ENCODE data around the gene ZNF764. TPM values are rescaled to one million over a fixed set of nuclear protein-coding genes. Genes with fewer than 3 reads are reported as not detected.

Gene ZNF764
- total and polyA plus RNA-seq, 7 experiments from 2014 or later = 4.5 to 20.9 (median 18.1) TPM

- no peaks in the 10 kb centered on the region for H3K9me3 ChIP-seq (ENCODE audit: control insufficient read depth in 2 of 3, low read length in 3 of 3)
- Mint-ChIP-seq H3K9me3 (peaks cover 0 to 1% (median 0%) of the 10 kb centered on the region in 11 donors), H3K4me1 (peaks cover 22 to 62% (median 48%) of the 10 kb centered on the region in 7 donors), H3K36me3 (peaks cover 0 to 9% (median 0%) of the 10 kb centered on the region in 5 donors), H3K27me3 (no peaks in the 10 kb centered on the region), H3K27ac (peak overlapping the region in 4 of 9 donors; percentile 48 to 99 (median 88)), H3K4me3 (peak overlapping the region in 5 of 10 donors; percentile 45 to 91 (median 59))
- CTCF ChIA-PET = no interaction called here
- intact Hi-C loops (cut with micrococcal nuclease) = no loop called here
- peak overlapping the region; percentile 98 for H3K27ac ChIP-seq (ENCODE audit: low read depth, low read length)
- peaks cover 0 to 20% (median 0%) of the 10 kb centered on the region in 3 experiments for H3K36me3 ChIP-seq (ENCODE audit: control insufficient read depth in 2 of 3, insufficient read depth in 3 of 3, low read length in 3 of 3)
- ATAC-seq (no peak), DNase-seq (no peak)
- peaks cover 8 to 18% of the 10 kb centered on the region in 2 donors for H3K4me1 ChIP-seq (ENCODE audit: control insufficient read depth in 2 of 2, insufficient read depth in 2 of 2, low read length in 2 of 2)
- H3K27me3 ChIP-seq (ENCODE audit: control insufficient read depth in 2 of 2, insufficient read depth in 2 of 2, low read length in 2 of 2) = no peaks in the 10 kb centered on the region
- POLR2A ChIA-PET = interaction anchor here (0.5 kb wide), 1 partner anchor 39 kb away, joined by 3 read pairs; no protein-coding TSS in a partner anchor
- no peak overlapping the region for H3K4me3 ChIP-seq (ENCODE audit: low read length)
These were observed 25.7 kb downstream of the ZNF764 start for GRCh38 chr16:30532285-30533145.

DNA sequence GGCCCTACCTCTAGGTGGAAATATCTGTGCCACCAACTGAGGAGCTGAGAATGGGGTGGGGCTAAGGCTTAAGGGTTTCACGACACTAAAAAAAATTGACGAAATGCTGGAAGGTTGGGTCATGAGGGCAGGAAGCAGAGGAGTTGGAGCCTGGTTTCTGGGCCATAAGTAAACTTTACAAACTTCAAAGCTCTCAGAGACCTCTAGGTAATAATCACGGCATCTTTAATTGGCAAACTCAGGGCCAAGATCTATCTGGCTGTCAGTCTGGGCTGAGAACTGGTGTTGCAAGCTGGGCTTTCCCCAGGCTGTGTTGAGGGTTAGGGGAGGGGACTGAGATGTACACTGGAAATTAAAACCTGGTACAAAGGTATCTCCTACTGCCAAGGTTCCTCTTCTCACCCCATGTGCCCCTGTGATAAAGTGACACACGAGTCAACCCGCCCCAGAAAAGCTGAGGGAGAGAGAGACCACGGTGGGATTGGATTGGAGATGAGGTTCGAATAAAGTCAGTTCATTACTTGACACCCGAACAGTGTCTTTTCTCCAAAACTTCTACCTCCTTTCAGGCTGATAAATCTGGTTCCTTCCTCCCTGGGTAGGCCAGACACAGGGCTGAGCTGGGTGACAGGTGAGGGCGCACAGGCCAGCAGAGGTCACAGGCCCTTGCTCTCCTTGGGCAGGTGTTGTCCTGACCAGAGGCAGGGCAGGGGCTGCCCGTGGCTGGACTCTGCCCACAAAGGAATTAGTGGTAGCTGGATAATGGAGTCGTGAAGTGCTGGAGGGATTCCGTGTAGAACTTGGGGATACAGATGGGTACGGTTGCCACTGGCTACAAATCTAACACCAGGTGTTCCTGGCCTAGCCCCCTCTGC lies 27.8 kb downstream of the ZNF764 start:
- H3K27ac Mint-ChIP-seq = peak overlapping the region in 8 of 9 donors; percentile 23 to 88 (median 72)
- DNase-seq (peak in 4 of 9 donors; percentile 22 to 37 (median 32)), ATAC-seq (no peak)
- no peak overlapping the region for H3K4me3 ChIP-seq (ENCODE audit: low read length)
- peaks cover 10 to 48% (median 41%) of the 10 kb centered on the region in 7 donors for H3K4me1 Mint-ChIP-seq
- CTCF ChIA-PET = interaction anchor here (1.0 kb wide), 1 partner anchor 27 kb away, joined by 4 read pairs; the partner anchor contains the start of gene ZNF764
- H3K4me1 ChIP-seq (ENCODE audit: control insufficient read depth in 2 of 2, insufficient read depth in 2 of 2, low read length in 2 of 2) = peaks cover 0 to 10% of the 10 kb centered on the region in 2 donors
- H3K36me3 ChIP-seq (ENCODE audit: control insufficient read depth in 2 of 3, insufficient read depth in 3 of 3, low read length in 3 of 3) = peaks cover 0 to 25% (median 0%) of the 10 kb centered on the region in 3 experiments
- H3K27me3 ChIP-seq (ENCODE audit: control insufficient read depth in 2 of 2, insufficient read depth in 2 of 2, low read length in 2 of 2) = no peaks in the 10 kb centered on the region
- POLR2A ChIA-PET = interaction anchor here (0.9 to 4.5 kb wide), 7 partner anchors 19 to 128 kb away, joined by 3 to 29 read pairs (median 3); partner anchors contain the start of genes DCTPP1, ZNF688, ZNF689 and ZNF764
- peak overlapping the region; percentile 27 for H3K27ac ChIP-seq (ENCODE audit: low read depth, low read length)
- peaks cover 0 to 1% (median 0%) of the 10 kb centered on the region in 5 donors for H3K36me3 Mint-ChIP-seq
- H3K27me3 Mint-ChIP-seq = no peaks in the 10 kb centered on the region
- intact Hi-C loops (cut with micrococcal nuclease) = no loop called here
- H3K9me3 Mint-ChIP-seq = peaks cover 0 to 2% (median 0%) of the 10 kb centered on the region in 11 donors
- H3K9me3 ChIP-seq (ENCODE audit: control insufficient read depth in 2 of 3, low read length in 3 of 3) = no peaks in the 10 kb centered on the region
- peak overlapping the region in 1 of 10 donors; percentile 20 for H3K4me3 Mint-ChIP-seq

DNA sequence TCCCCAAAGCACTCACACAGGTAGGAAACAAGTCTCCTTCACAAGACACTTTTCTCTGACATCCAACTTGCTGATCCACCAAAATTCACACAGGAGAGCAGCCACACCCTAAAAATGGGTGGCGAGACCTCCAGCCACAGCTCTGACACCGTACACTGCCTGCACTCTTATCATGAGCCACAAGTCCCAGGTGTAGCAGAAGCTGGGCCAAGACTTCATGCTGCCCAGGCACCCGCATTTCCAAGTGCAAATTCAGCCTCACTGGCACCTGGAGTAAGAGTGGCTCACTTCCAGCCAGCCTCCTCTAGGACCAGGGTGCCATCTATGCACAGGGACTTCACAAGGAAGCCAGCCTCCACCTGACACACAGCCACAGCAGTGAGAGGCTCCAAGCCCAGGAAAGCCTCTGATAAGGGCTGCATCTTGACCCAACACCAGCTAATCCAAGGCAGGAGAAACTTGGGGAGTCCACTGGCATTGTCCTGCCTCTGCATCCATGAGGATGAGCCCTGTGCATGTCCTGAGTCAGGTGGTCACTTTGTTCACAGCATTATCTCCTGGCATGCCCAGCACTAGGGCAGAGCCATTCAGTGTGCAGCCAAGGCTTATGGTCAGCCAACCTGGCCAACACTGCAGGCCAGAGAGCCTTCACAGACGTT lies 29.2 kb downstream of the ZNF764 start:
- Mint-ChIP-seq H3K36me3 (peaks cover 0 to 1% (median 0%) of the 10 kb centered on the region in 5 donors), H3K4me1 (peaks cover 10 to 44% (median 34%) of the 10 kb centered on the region in 7 donors), H3K4me3 (peak overlapping the region in 8 of 10 donors; percentile 27 to 90 (median 51)), H3K27ac (peak overlapping the region; percentile 15 to 91 (median 77)), H3K27me3 (no peaks in the 10 kb centered on the region), H3K9me3 (peaks cover 0 to 2% (median 0%) of the 10 kb centered on the region in 11 donors)
- no peaks in the 10 kb centered on the region for H3K27me3 ChIP-seq (ENCODE audit: control insufficient read depth in 2 of 2, insufficient read depth in 2 of 2, low read length in 2 of 2)
- intact Hi-C loops (cut with micrococcal nuclease) = no loop called here
- ChIA-PET POLR2A (interaction anchor here (0.8 to 4.5 kb wide), 8 partner anchors 18 to 160 kb away, joined by 3 to 29 read pairs (median 3); partner anchors contain the start of gene ZNF764), CTCF (no interaction called here)
- no peak overlapping the region for H3K27ac ChIP-seq (ENCODE audit: low read depth, low read length)
- peaks cover 0 to 25% (median 0%) of the 10 kb centered on the region in 3 experiments for H3K36me3 ChIP-seq (ENCODE audit: control insufficient read depth in 2 of 3, insufficient read depth in 3 of 3, low read length in 3 of 3)
- no peak for DNase-seq
- no peaks in the 10 kb centered on the region for H3K9me3 ChIP-seq (ENCODE audit: control insufficient read depth in 2 of 3, low read length in 3 of 3)
- ATAC-seq = no peak
- no peak overlapping the region for H3K4me3 ChIP-seq (ENCODE audit: low read length)
- H3K4me1 ChIP-seq (ENCODE audit: control insufficient read depth in 2 of 2, insufficient read depth in 2 of 2, low read length in 2 of 2) = peaks cover 0 to 10% of the 10 kb centered on the region in 2 donors

GRCh38 chr16:30527635-30528178 lies 30.5 kb downstream of the ZNF764 start:
- H3K9me3 ChIP-seq (ENCODE audit: control insufficient read depth in 2 of 3, low read length in 3 of 3) = no peaks in the 10 kb centered on the region
- peak in 1 of 9 donors; percentile 39 for DNase-seq
- Mint-ChIP-seq H3K4me3 (peak overlapping the region; percentile 78 to 92 (median 88)), H3K36me3 (no peaks in the 10 kb centered on the region), H3K27me3 (no peaks in the 10 kb centered on the region), H3K27ac (peak overlapping the region; percentile 82 to 94 (median 88)), H3K9me3 (peaks cover 0 to 2% (median 0%) of the 10 kb centered on the region in 11 donors), H3K4me1 (peaks cover 10 to 39% (median 30%) of the 10 kb centered on the region in 7 donors)
- peak overlapping the region; percentile 76 for H3K27ac ChIP-seq (ENCODE audit: low read depth, low read length)
- peak; percentile 21 for ATAC-seq
- ChIA-PET CTCF (interaction anchor here (0.6 to 1.6 kb wide), 3 partner anchors 31 to 82 kb away, joined by 3 to 4 read pairs (median 3); no protein-coding TSS in a partner anchor), POLR2A (interaction anchor here (0.5 to 4.5 kb wide), 10 partner anchors 8 to 159 kb away, joined by 3 to 29 read pairs (median 4); partner anchors contain the start of genes DCTPP1, ZNF688 and ZNF764)
- intact Hi-C loops (cut with micrococcal nuclease) = loop anchor here (1.0 to 2.0 kb wide), 13 partner anchors 8 to 171 kb away; partner anchors contain the start of genes DCTPP1 (in 2 of the 2), ITGAL (in 2 of the 2), ZNF764 (in 2 of the 2) and ZNF785 (in 2 of the 2)
- peak overlapping the region; percentile 75 for H3K4me3 ChIP-seq (ENCODE audit: low read length)
- H3K36me3 ChIP-seq (ENCODE audit: control insufficient read depth in 2 of 3, insufficient read depth in 3 of 3, low read length in 3 of 3) = peaks cover 0 to 20% (median 0%) of the 10 kb centered on the region in 3 experiments
- peaks cover 0 to 10% of the 10 kb centered on the region in 2 donors for H3K4me1 ChIP-seq (ENCODE audit: control insufficient read depth in 2 of 2, insufficient read depth in 2 of 2, low read length in 2 of 2)
- H3K27me3 ChIP-seq (ENCODE audit: control insufficient read depth in 2 of 2, insufficient read depth in 2 of 2, low read length in 2 of 2) = no peaks in the 10 kb centered on the region

DNA sequence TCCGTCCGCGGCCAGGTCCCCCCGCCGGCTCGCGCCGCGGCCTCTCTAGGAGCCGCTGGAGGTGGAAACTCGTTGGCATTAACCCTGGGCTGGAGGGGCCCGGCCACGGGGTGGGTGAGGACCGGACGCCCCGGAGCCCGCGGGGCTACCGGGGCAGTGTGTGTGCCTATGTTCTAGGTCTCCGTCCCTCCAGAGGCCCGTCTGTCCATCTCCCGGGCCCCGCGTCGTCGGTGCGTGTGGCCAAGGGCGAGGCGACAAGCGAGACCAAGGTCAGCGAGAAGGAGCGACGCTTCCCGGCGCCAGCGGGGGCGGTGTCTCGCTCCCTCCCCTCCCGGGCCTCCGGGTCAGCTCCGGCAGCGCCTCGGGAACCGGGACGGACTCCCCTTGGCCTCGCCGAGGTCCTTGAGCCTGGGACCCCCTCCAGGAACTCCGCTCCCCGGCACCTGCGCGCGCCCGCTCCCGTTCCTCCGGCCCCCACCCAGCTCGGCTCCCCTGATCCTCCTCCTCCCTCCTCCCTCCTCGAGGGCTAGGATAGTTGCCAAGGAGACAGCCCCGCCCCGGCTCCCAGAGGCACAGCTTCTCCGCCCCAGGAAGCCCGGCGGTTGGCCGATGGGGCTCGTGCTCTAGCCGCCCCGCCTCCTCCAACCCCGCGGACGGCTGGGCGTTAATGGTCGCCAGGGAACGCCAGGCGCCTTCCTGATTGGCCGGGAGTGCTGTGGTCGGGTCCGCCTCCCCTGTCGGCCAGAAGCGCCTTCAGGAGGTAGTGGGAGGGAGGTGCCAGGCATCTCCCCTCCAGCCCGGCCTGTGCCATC lies 31.1 kb downstream of the ZNF764 start:
- POLR2A ChIA-PET = interaction anchor here (0.9 to 4.5 kb wide), 6 partner anchors 9 to 158 kb away, joined by 3 to 29 read pairs (median 4); partner anchors contain the start of genes DCTPP1, ZNF688 and ZNF764
- peak overlapping the region; percentile 82 to 94 (median 88) for H3K27ac Mint-ChIP-seq
- Histone ChIP-seq H3K4me3 (ENCODE audit: low read length) (peak overlapping the region; percentile 75), H3K27me3 (ENCODE audit: control insufficient read depth in 2 of 2, insufficient read depth in 2 of 2, low read length in 2 of 2) (no peaks in the 10 kb centered on the region), H3K9me3 (ENCODE audit: control insufficient read depth in 2 of 3, low read length in 3 of 3) (no peaks in the 10 kb centered on the region), H3K27ac (ENCODE audit: low read depth, low read length) (peak overlapping the region; percentile 76), H3K36me3 (ENCODE audit: control insufficient read depth in 2 of 3, insufficient read depth in 3 of 3, low read length in 3 of 3) (peaks cover 0 to 19% (median 0%) of the 10 kb centered on the region in 3 experiments), H3K4me1 (ENCODE audit: control insufficient read depth in 2 of 2, insufficient read depth in 2 of 2, low read length in 2 of 2) (peaks cover 0 to 10% of the 10 kb centered on the region in 2 donors)
- H3K36me3 Mint-ChIP-seq = peaks cover 0 to 4% (median 0%) of the 10 kb centered on the region in 5 donors
- peak; percentile 87 for ATAC-seq
- intact Hi-C loops (cut with micrococcal nuclease) = loop anchor here (1.0 to 2.0 kb wide), 13 partner anchors 8 to 172 kb away; partner anchors contain the start of genes DCTPP1 (in 2 of the 2), ITGAL (in 2 of the 2), ZNF764 (in 2 of the 2) and ZNF785 (in 2 of the 2)
- no peaks in the 10 kb centered on the region for H3K27me3 Mint-ChIP-seq
- H3K4me3 Mint-ChIP-seq = peak overlapping the region; percentile 78 to 92 (median 88)
- DNase-seq = peak; percentile 59 to 95 (median 64)
- peaks cover 16 to 39% (median 32%) of the 10 kb centered on the region in 7 donors for H3K4me1 Mint-ChIP-seq
- H3K9me3 Mint-ChIP-seq = peaks cover 0 to 2% (median 0%) of the 10 kb centered on the region in 11 donors
- CTCF ChIA-PET = interaction anchor here (0.6 to 1.6 kb wide), 2 partner anchors 77 to 81 kb away, joined by 3 read pairs; no protein-coding TSS in a partner anchor
